K562 (cell line): ENCODE results near the gene TMEM41B. TPM values are rescaled to one million over a fixed set of nuclear protein-coding genes. Genes with fewer than 3 reads are reported as not detected.

Experiments used
- ATAC-seq: fragments of 200-7000 bp; cut with Tn5 transposase; 3 replicates; pipeline ENCODE4 v1.9.1; 2020; ENCODE audit warnings: moderate library complexity
- BruUV-seq: library from RNA; stranded (reverse); fragments of 400-500 nt; replicated peaks from 2 replicates; lab custom pipeline; 2021; lab: Mats Ljungman, UMichigan
- CTCF ChIA-PET: fragments of 300-600 bp; formaldehyde crosslinking; extraction: SDS; loops from one replicate; lab custom pipeline; 2021; ENCODE audit warnings: low intra/inter-chr PET ratio; lab: Yijun Ruan, JAX
- POLR2A ChIA-PET: fragments of 300-600, 350-650 bp; sonication (Branson Sonifier 250); formaldehyde crosslinking; extraction: SDS; loops from one replicate; lab custom pipeline; 2021; ENCODE audit warnings: antibody characterized with exemption, inconsistent platforms; lab: Yijun Ruan, JAX
- DNase-seq, 4 experiments: peaks; one replicate each; pipeline versions ENCODE4 v3.0.0 to v3.0.0-alpha.2; 2011 to 2018; ENCODE audit warnings: low spot score in 3 of 4, mixed read lengths in 3 of 4; ENCODE audit errors: extremely low read depth in 1 of 4
- FAIRE-seq: peaks from 2 replicates; lab custom pipeline; 2011; peaks lifted over from hg19 to GRCh38; lab: Jason Lieb, UNC
- H2AFZ ChIP-seq: 2 replicates; pipeline ENCODE4 v1.6.0; 2011; ENCODE audit warnings: low read depth, low read length, control low read depth, inconsistent platforms
- H3K27ac ChIP-seq: fragments of 200-600 bp; 3 replicates; pipeline ENCODE4 v1.8.0; 2011; ENCODE audit warnings: low read depth, mild to moderate bottlenecking, control low read depth, inconsistent platforms, low read length, moderate library complexity, mixed read lengths; ENCODE audit errors: extremely low read depth
- H3K27me3 ChIP-seq, 2 experiments: fragments of 300-600 bp in 1 of 2; 2 replicates in 1 of 2; 3 replicates in 1 of 2; pipeline versions ENCODE4 v1.6.0 to v1.8.0; 2011; ENCODE audit warnings: inconsistent platforms in 2 of 2, low read length in 2 of 2, mild to moderate bottlenecking in 1 of 2, mixed read lengths in 1 of 2, moderate library complexity in 1 of 2; ENCODE audit not compliant: control insufficient read depth in 2 of 2, insufficient read depth in 2 of 2
- H3K36me3 ChIP-seq: fragments of 300-600 bp; 3 replicates; pipeline ENCODE4 v1.8.0; 2011; ENCODE audit warnings: mild to moderate bottlenecking, low read length, inconsistent platforms; ENCODE audit not compliant: control insufficient read depth, insufficient read depth
- H3K4me1 ChIP-seq, 2 experiments: fragments of 200-600 bp in 1 of 2; replicated peaks in 1 of 2; 2 replicates in 1 of 2; 3 replicates in 1 of 2; pipeline versions ENCODE4 v1.5.1 to v1.8.0; 2011; ENCODE audit warnings: inconsistent platforms in 2 of 2, low read length in 2 of 2, mild to moderate bottlenecking in 1 of 2, mixed read lengths in 1 of 2, moderate library complexity in 1 of 2; ENCODE audit not compliant: control insufficient read depth in 2 of 2, insufficient read depth in 2 of 2
- H3K4me2 ChIP-seq: 2 replicates; pipeline ENCODE4 v1.6.1; 2011; ENCODE audit warnings: low read length, control low read depth, inconsistent platforms, mixed read lengths; ENCODE audit not compliant: insufficient read depth
- H3K4me3 ChIP-seq: fragments of 200-600 bp; sonication (generic), shearing (Covaris generic); 2 replicates; pipeline ENCODE4 v1.5.1; 2016; ENCODE audit warnings: control low read depth, inconsistent platforms
- H3K79me2 ChIP-seq: fragments of 200-600 bp; 3 replicates; pipeline ENCODE4 v1.8.0; 2011; ENCODE audit warnings: low read length, inconsistent platforms; ENCODE audit not compliant: control insufficient read depth, insufficient read depth
- H3K9ac ChIP-seq, 2 experiments: 2 replicates each; pipeline versions ENCODE4 v1.6.0 to v1.6.1; 2011; ENCODE audit warnings: low read depth in 2 of 2, low read length in 2 of 2, control low read depth in 1 of 2, inconsistent platforms in 1 of 2, mild to moderate bottlenecking in 1 of 2, mixed read lengths in 1 of 2; ENCODE audit not compliant: insufficient read depth in 1 of 2
- H3K9me1 ChIP-seq: one replicate; pipeline ENCODE4 v1.6.0; 2011; ENCODE audit warnings: inconsistent platforms, mild to moderate bottlenecking, low read length, moderate library complexity; ENCODE audit not compliant: control insufficient read depth, insufficient read depth
- H3K9me3 ChIP-seq: replicated peaks from 2 replicates; pipeline ENCODE4 v1.5.1; 2011; ENCODE audit warnings: low read depth, low read length, inconsistent platforms; ENCODE audit not compliant: control insufficient read depth, insufficient read depth
- H4K20me1 ChIP-seq: replicated peaks from 2 replicates; pipeline ENCODE4 v1.6.1; 2011; ENCODE audit warnings: low read length, inconsistent platforms, mixed read lengths; ENCODE audit not compliant: control insufficient read depth, insufficient read depth
- BCOR ChIP-seq: fragments of 450-650 bp; IDR thresholded peaks from 2 replicates; pipeline ENCODE4 v1.6.1; 2016
- MCM5 ChIP-seq: fragments of 450-650 bp; IDR thresholded peaks from 2 replicates; pipeline ENCODE4 v1.6.1; 2016; ENCODE audit warnings: low read depth
- MED1 ChIP-seq: sonication (generic); formaldehyde crosslinking; IDR thresholded peaks from 2 replicates; pipeline ENCODE4 v1.8.1; 2023; ENCODE audit warnings: missing genetic modification reagents, borderline replicate concordance
- MXD1 ChIP-seq: fragments of 250-450 bp; sonication (Bioruptor Pico); IDR thresholded peaks from 2 replicates; pipeline ENCODE4 v1.8.0; 2021; ENCODE audit warnings: borderline replicate concordance, mild to moderate bottlenecking, moderate library complexity; ENCODE audit not compliant: poor library complexity, severe bottlenecking
- PHTF2 ChIP-seq: fragments of 250-450 bp; sonication (Bioruptor Pico); IDR thresholded peaks from 2 replicates; pipeline ENCODE4 v1.5.0; 2021; ENCODE audit warnings: mild to moderate bottlenecking
- POLR2AphosphoS5 ChIP-seq: IDR thresholded peaks from 2 replicates; pipeline ENCODE4 v1.6.1; 2011; ENCODE audit warnings: mild to moderate bottlenecking, low read depth, low read length, moderate library complexity; ENCODE audit not compliant: control insufficient read depth, insufficient read depth
- RBFOX2 ChIP-seq: fragments of 200-400 bp; formaldehyde crosslinking; IDR thresholded peaks from 2 replicates; pipeline ENCODE4 v1.6.1; 2017; ENCODE audit warnings: low read depth, mild to moderate bottlenecking, low read length, moderate library complexity
- RBM17 ChIP-seq: fragments of 200-400 bp; formaldehyde crosslinking; IDR thresholded peaks from 2 replicates; pipeline ENCODE4 v1.6.1; 2017; ENCODE audit warnings: low read depth, mild to moderate bottlenecking, low read length, borderline replicate concordance
- VEZF1 ChIP-seq: fragments of 200-800 bp; sonication (Bioruptor generic); IDR thresholded peaks from 2 replicates; pipeline ENCODE4 v1.6.1; 2017; ENCODE audit warnings: missing genetic modification characterization, missing compliant biosample characterization
- YY1 ChIP-seq, 3 experiments: IDR thresholded peaks; 2 replicates each; pipeline ENCODE4 v1.6.1; 2011; ENCODE audit warnings: low read length in 2 of 3, mild to moderate bottlenecking in 2 of 3, moderate library complexity in 2 of 3, borderline replicate concordance in 1 of 3, control low read depth in 1 of 3, low read depth in 1 of 3; ENCODE audit not compliant: insufficient read depth in 3 of 3, insufficient replicate concordance in 2 of 3, control insufficient read depth in 1 of 3, insufficient read length in 1 of 3; ENCODE audit errors: extremely low read depth in 1 of 3
- ZNF12 ChIP-seq: sonication (generic); formaldehyde crosslinking; IDR thresholded peaks from 2 replicates; pipeline ENCODE4 v1.4.0; 2020; ENCODE audit warnings: mild to moderate bottlenecking, missing genetic modification reagents
- ZNF253 ChIP-seq: fragments of 250-450 bp; sonication (Bioruptor Pico); conservative IDR thresholded peaks from 2 replicates; pipeline ENCODE4 v1.6.1; 2021; ENCODE audit warnings: mild to moderate bottlenecking
- ZNF354B ChIP-seq: fragments of 250-450 bp; sonication (Bioruptor Pico); IDR thresholded peaks from 2 replicates; pipeline ENCODE4 v1.4.0; 2020
- ZNF518B ChIP-seq: fragments of 250-450 bp; sonication (Bioruptor Pico); IDR thresholded peaks from 2 replicates; pipeline ENCODE4 v1.5.0; 2021; ENCODE audit warnings: mild to moderate bottlenecking, moderate library complexity
- WGBS: fragments of 100-300 bp; shearing (Covaris generic); methylation state at CpG from one replicate; pipeline ENCODE4 v1.1.6; 2016; ENCODE audit warnings: low coverage, mixed read lengths; ENCODE audit not compliant: insufficient coverage; ENCODE audit errors: missing lambda C conversion rate; 5-methylcytosine and 5-hydroxymethylcytosine counted together
- in situ Hi-C: fragments of 300-500 bp; cut with MboI; formaldehyde crosslinking; loops from 4 replicates; pipeline ENCODE4 v1.15.0; 2018; ENCODE audit warnings: inconsistent platforms, mixed read lengths
- intact Hi-C: fragments of 100-400 bp; cut with micrococcal nuclease; formaldehyde crosslinking; loops from 2 replicates; pipeline ENCODE4 v1.14.2; 2022
- polyA plus RNA-seq, 8 experiments: library from polyadenylated mRNA; depleted of rRNA in 4 of 8; stranded (reverse) in 5 of 8; unstranded in 3 of 8; fragments of >200 nt; fragmentation: Nextera tagmentation in 2 of 8; fragmentation: Illumina TruSeq in 1 of 8; extraction: Ambion mirVana in 2 of 8; extraction: Trizol in 1 of 8; gene quantifications; 2 replicates each; pipeline versions ENCODE4 v1.2.1 to v1.2.3, GENCODE V29; 2011 to 2014; ENCODE audit warnings: inconsistent platforms in 1 of 8, missing spikeins in 1 of 8
- total RNA-seq, 7 experiments: library from RNA; depleted of rRNA in 6 of 7; stranded (reverse); fragments of >200 nt in 6 of 7; fragmentation: Illumina TruSeq in 2 of 7; extraction: Trizol in 2 of 7; gene quantifications; 2 replicates each; pipeline versions ENCODE4 v1.2.1 to v1.2.3, GENCODE V29; 2011 to 2021; ENCODE audit warnings: low replicate concordance in 1 of 7

Gene TMEM41B
- total and polyA plus RNA-seq, 9 of the 15 experiments (the other 6 are each of a cell fraction or from before 2014, with no cell fraction given) = 17.1 to 89.6 (median 48.7) TPM

GRCh38 chr11:9264316-9265210 lies 49.8 kb downstream of the TMEM41B start:
- under 1% methylated on average over 32 of the region's 76 CpGs for WGBS
- no peaks in the 10 kb centered on the region for H3K9me3 ChIP-seq
- peak overlapping the region; percentile 93 for H3K4me3 ChIP-seq
- peak overlapping the region; percentile 90 to 91 for H3K9ac ChIP-seq
- H3K36me3 ChIP-seq = no peaks in the 10 kb centered on the region
- H3K4me1 ChIP-seq = peaks cover 5 to 24% of the 10 kb centered on the region in 2 experiments; a peak in 4 of 5 replicates
- H4K20me1 ChIP-seq = peaks cover 13% of the 10 kb centered on the region
- H3K9me1 ChIP-seq = no peaks in the 10 kb centered on the region
- H3K27ac ChIP-seq = peak overlapping the region; percentile 95
- FAIRE-seq (peak; percentile 71), ATAC-seq (peak; percentile 57), DNase-seq (peak in 2 of 4 experiments; percentile 42 to 71)
- peak overlapping the region; percentile 92 for H3K4me2 ChIP-seq
- BruUV-seq = no TSS peak
- in situ Hi-C loops = no loop called here
- H3K27me3 ChIP-seq = no peaks in the 10 kb centered on the region
- POLR2A ChIA-PET = interaction anchor here (0.5 to 2.8 kb wide), 15 partner anchors 9 to 658 kb away, joined by 3 to 12 read pairs (median 4); partner anchors contain the start of genes IPO7 and ZNF143
- intact Hi-C loops = loop anchor here (2.0 to 5.0 kb wide), 3 partner anchors 20 to 97 kb away; no protein-coding TSS in a partner anchor
- peaks cover 52% of the 10 kb centered on the region for H3K79me2 ChIP-seq
- CTCF ChIA-PET = no interaction called here
- peak overlapping the region; percentile 74 for H2AFZ ChIP-seq
- TF ChIP-seq YY1 (IDR thresholded peaks at IDR 0.05; ENCODE audit: borderline replicate concordance in 1 of 3, control insufficient read depth in 1 of 3, extremely low read depth in 1 of 3, insufficient read depth in 3 of 3, insufficient read length in 1 of 3, insufficient replicate concordance in 2 of 3, low read depth in 1 of 3, low read length in 2 of 3) (peak in 2 of 3 experiments; percentile 53 to 59), MXD1 (CRISPR knock-in tag) (no peak), ZNF253 (CRISPR knock-in tag) (no peak), BCOR (no peak), RBM17 (no peak), ZNF12 (CRISPR knock-in tag) (no peak), MED1 (CRISPR knock-in tag) (0 out of 2 replicates have a peak, but pooled peaks have one; percentile 48), ZNF518B (no peak), POLR2AphosphoS5 (peak; percentile 12; the same call in 1 of the 2 replicates), RBFOX2 (peak; percentile 80), MCM5 (no peak), PHTF2 (CRISPR knock-in tag) (no peak), VEZF1 (CRISPR knock-in tag) (no peak), ZNF354B (CRISPR knock-in tag) (no peak)
